Pancreas (tissue), 10 donors: ENCODE measurements around the gene PRR18. TPM values are rescaled to one million over a fixed set of nuclear protein-coding genes. Genes with fewer than 3 reads are reported as not detected.

Source experiments
- ATAC-seq, 4 donors: fragments of 200-7000 bp; cut with Tn5 transposase; one replicate each; pipeline versions ENCODE4 v1.8.0 to v1.9.1; 2020; ENCODE audit warnings: mild to moderate bottlenecking in 4 of 4, moderate library complexity in 4 of 4
- DNase-seq, 6 donors: peaks; one replicate each; pipeline ENCODE4 v3.0.0-alpha.2; 2020
- FAIRE-seq: peaks from 2 replicates; lab custom pipeline; 2012; peaks lifted over from hg19 to GRCh38; lab: Jason Lieb, UNC
- H3K27ac ChIP-seq, 4 donors: fragments of 200-600 bp; sonication (generic); 1 replicate in 3 of 4; 2 replicates in 1 of 4; pipeline versions ENCODE4 v1.5.0 to v1.8.0; 2020
- H3K27me3 ChIP-seq, 4 donors: fragments of 200-600 bp; one replicate each; pipeline ENCODE4 v1.8.0; 2021
- H3K36me3 ChIP-seq, 3 donors: fragments of 200-600 bp; sonication (generic) in 1 of 3; one replicate each; pipeline versions ENCODE4 v1.5.0 to v1.8.0; 2020 to 2021
- H3K4me1 ChIP-seq, 3 donors: fragments of 200-600 bp; one replicate each; pipeline ENCODE4 v1.8.0; 2021
- H3K4me3 ChIP-seq, 4 donors: fragments of 200-600 bp; sonication (generic) in 2 of 4; one replicate each; pipeline versions ENCODE4 v1.5.0 to v1.8.0; 2020 to 2021
- H3K9me3 ChIP-seq, 4 donors: fragments of 200-600 bp; one replicate each; pipeline ENCODE4 v1.8.0; 2021
- WGBS, 2 donors: extraction: QIAGEN DNeasy Blood & Tissue Kit; methylation state at CpG; one replicate each; pipeline ENCODE4 v1.1.7; 2013; 5-methylcytosine and 5-hydroxymethylcytosine counted together
- intact Hi-C, 3 donors: fragments of 100-400 bp; cut with DNase I; formaldehyde crosslinking; loops; one replicate each; pipeline versions ENCODE4 v1.11.1 to v1.14.2; 2022
- polyA plus RNA-seq, 2 donors: library from polyadenylated mRNA; stranded (reverse); fragments of 200-250 nt; gene quantifications; one replicate each; pipeline ENCODE4 v1.2.3, GENCODE V29; 2013
- total RNA-seq, 6 donors: library from RNA; stranded (reverse); fragmentation: NEBNext Ultra II Directional in 4 of 6; extraction: Animal tissue kit (Norgen Biotek cat#: 25700) in 4 of 6; gene quantifications; one replicate each; pipeline versions ENCODE4 v1.2.1 to v1.2.4, GENCODE V29; 2021 to 2023
- TF ChIP-seq, protein P1 (sequence below), 4 donors: fragments of 200-600 bp; sonication (generic) in 3 of 4; IDR thresholded peaks; one replicate each; pipeline versions ENCODE4 v1.5.0 to v1.8.0; 2021; ENCODE audit warnings: antibody characterized with exemption in 4 of 4
- donor health status: healthy with polysubstance abuse.
- donor health status: DM: no; HTN: no; CAD: no; lungs with moderate emphysema.
- donor health status: DM: no; HTN: no; CAD: no.
- donor health status: control.
- donor health status: control.
- donor health status: Bipolar disorder and iron deficiency.
- donor health status: DM: yes; HTN: yes; CAD: no.
- donor health status: DM: no; HTN: no; CAD: no.
- donor health status: DM: no; HTN: no; CAD: no.
- donor health status: DM: yes; HTN: yes; CAD: no.

The PRR18 gene
- total and polyA plus RNA-seq, 8 donors = 0.06 to 0.61 (median 0.34) TPM

GRCh38 chr6:166312832-166313231 is 4.6 kb upstream of the PRR18 start:
- no peak for DNase-seq
- intact Hi-C loops = no loop called here

DNA sequence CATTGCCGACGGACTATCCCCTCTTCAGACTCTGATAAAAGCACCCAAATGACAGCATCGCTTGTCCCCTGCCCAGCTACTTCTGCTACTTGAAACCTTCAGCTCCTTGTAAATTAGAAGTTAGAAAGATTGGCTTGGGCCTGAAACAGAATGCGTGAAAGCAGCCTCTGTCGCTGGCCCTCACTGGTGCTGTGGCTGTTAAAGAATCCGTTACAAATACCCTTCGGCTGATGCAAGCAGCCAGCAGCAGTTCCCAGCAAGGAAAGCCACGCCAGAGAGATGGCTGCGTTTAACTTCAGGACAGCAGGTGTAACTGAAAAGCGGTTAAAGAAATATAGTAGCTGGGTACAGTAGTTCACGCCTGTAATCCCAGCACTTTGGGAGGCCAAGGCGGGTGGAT is 2.4 kb upstream of the PRR18 start:
- WGBS, 2 donors = 85 to 87% methylated on average over 12 of the region's 12 CpGs
- H3K27me3 ChIP-seq = no peaks in the 10 kb centered on the region
- H3K27ac ChIP-seq = no peak overlapping the region
- H3K36me3 ChIP-seq = no peaks in the 10 kb centered on the region
- H3K4me3 ChIP-seq = no peak overlapping the region
- DNase-seq = no peak
- TF ChIP-seq, protein P1, sequence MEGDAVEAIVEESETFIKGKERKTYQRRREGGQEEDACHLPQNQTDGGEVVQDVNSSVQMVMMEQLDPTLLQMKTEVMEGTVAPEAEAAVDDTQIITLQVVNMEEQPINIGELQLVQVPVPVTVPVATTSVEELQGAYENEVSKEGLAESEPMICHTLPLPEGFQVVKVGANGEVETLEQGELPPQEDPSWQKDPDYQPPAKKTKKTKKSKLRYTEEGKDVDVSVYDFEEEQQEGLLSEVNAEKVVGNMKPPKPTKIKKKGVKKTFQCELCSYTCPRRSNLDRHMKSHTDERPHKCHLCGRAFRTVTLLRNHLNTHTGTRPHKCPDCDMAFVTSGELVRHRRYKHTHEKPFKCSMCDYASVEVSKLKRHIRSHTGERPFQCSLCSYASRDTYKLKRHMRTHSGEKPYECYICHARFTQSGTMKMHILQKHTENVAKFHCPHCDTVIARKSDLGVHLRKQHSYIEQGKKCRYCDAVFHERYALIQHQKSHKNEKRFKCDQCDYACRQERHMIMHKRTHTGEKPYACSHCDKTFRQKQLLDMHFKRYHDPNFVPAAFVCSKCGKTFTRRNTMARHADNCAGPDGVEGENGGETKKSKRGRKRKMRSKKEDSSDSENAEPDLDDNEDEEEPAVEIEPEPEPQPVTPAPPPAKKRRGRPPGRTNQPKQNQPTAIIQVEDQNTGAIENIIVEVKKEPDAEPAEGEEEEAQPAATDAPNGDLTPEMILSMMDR (IDR thresholded peaks at IDR 0.05) = no peak
- intact Hi-C loops = no loop called here
- H3K9me3 ChIP-seq = no peaks in the 10 kb centered on the region
- H3K4me1 ChIP-seq = peaks cover 0 to 4% (median 0%) of the 10 kb centered on the region in 3 donors
- no peak for FAIRE-seq
- no peak for ATAC-seq

More at GRCh38 chr6:166312832-166313231, 4.6 kb upstream of the PRR18 start:
- H3K4me1 ChIP-seq = peaks cover 0 to 4% (median 0%) of the 10 kb centered on the region in 3 donors
- no peak overlapping the region for H3K4me3 ChIP-seq
- H3K27me3 ChIP-seq = no peaks in the 10 kb centered on the region
- no peaks in the 10 kb centered on the region for H3K36me3 ChIP-seq
- H3K27ac ChIP-seq = no peak overlapping the region
- no peaks in the 10 kb centered on the region for H3K9me3 ChIP-seq
- TF ChIP-seq, protein P1 (IDR thresholded peaks at IDR 0.05) = no peak
- WGBS, 2 donors = 63 to 77% methylated on average over 1 of the region's 1 CpG
- ATAC-seq = no peak
- FAIRE-seq = no peak

DNA sequence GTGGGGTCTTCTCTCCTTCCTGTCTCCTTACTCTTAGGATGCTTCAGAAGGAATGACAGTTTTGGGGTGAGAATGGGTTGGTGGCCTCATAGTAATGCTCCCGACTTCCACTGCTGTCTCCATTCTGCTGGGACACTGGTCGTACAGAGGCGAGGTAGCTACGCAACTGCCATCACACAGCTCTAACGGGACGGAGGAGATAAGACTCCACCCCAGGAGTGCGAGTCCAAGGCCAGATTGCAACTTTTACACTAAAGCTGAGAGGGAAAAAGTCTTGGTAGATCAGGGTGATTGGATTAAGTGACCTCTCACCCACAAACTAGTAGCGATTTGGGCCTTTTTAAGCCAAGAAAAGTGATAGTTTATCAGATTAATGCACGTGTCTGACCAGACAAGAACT is 1.8 kb upstream of the PRR18 start:
- DNase-seq (no peak), FAIRE-seq (no peak), ATAC-seq (no peak)
- H3K4me3 ChIP-seq = no peak overlapping the region
- H3K27ac ChIP-seq = no peak overlapping the region
- H3K36me3 ChIP-seq = no peaks in the 10 kb centered on the region
- WGBS, 2 donors = 73 to 84% methylated on average over 9 of the region's 9 CpGs
- intact Hi-C loops = no loop called here
- H3K27me3 ChIP-seq = no peaks in the 10 kb centered on the region
- no peaks in the 10 kb centered on the region for H3K9me3 ChIP-seq
- TF ChIP-seq, protein P1 (IDR thresholded peaks at IDR 0.05) = no peak
- H3K4me1 ChIP-seq = peaks cover 0 to 4% (median 0%) of the 10 kb centered on the region in 3 donors

DNA sequence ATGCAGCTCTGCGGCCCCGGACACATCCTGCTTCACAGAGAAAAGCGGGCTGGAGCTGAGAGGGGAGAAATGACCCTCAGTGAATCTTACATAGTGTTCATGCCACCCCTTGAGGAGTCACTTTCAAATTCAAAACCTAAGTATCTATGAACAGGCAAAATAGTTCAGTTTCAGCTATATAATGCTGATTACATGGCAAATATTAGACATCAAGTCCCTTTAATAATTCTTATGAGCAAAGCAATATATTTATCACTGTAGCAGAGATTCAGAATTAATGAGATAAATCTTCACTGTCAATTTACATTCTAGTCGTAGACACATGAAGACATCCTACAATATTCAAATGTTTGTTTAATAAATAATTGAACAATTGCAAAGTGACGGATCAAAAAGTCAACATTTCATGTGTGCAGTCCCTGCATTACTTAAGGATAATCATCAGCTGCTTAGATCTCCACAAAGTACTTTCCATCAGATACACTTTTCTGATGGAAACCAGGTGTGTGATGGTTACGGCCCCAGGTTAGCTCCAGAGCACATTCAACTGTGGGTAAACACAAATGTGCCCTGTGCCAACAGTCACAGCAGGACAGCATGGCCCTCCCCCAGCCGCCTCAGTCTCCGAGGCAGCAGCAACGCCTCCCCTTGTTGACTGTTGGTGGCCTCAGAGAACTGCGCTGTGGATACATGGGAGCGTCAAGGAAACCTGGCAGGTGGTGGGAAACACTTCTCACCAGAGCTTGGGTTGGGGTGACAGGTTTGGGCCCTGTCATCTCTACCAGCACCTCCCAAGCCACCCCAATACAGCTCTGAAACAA is 787 bp upstream of the PRR18 start:
- DNase-seq = no peak
- 44 to 50% methylated on average over 11 of the region's 11 CpGs for WGBS, 2 donors
- Histone ChIP-seq H3K4me1 (peaks cover 0 to 4% (median 0%) of the 10 kb centered on the region in 3 donors), H3K4me3 (peak overlapping the region in 3 of 4 donors; percentile 26 to 59 (median 40)), H3K36me3 (no peaks in the 10 kb centered on the region), H3K27ac (no peak overlapping the region), H3K27me3 (no peaks in the 10 kb centered on the region), H3K9me3 (no peaks in the 10 kb centered on the region)
- TF ChIP-seq, protein P1 (IDR thresholded peaks at IDR 0.05) = no peak
- intact Hi-C loops = no loop called here
- ATAC-seq = peak in 2 of 4 donors; percentile 48 to 49
- no peak for FAIRE-seq
